ENCODE results near the gene SMTN. TPM values are rescaled to one million over a fixed set of nuclear protein-coding genes. Genes with fewer than 3 reads are reported as not detected.

The SMTN gene
- total RNA-seq, 1 donor from 2014 or later: 138 TPM

DNA sequence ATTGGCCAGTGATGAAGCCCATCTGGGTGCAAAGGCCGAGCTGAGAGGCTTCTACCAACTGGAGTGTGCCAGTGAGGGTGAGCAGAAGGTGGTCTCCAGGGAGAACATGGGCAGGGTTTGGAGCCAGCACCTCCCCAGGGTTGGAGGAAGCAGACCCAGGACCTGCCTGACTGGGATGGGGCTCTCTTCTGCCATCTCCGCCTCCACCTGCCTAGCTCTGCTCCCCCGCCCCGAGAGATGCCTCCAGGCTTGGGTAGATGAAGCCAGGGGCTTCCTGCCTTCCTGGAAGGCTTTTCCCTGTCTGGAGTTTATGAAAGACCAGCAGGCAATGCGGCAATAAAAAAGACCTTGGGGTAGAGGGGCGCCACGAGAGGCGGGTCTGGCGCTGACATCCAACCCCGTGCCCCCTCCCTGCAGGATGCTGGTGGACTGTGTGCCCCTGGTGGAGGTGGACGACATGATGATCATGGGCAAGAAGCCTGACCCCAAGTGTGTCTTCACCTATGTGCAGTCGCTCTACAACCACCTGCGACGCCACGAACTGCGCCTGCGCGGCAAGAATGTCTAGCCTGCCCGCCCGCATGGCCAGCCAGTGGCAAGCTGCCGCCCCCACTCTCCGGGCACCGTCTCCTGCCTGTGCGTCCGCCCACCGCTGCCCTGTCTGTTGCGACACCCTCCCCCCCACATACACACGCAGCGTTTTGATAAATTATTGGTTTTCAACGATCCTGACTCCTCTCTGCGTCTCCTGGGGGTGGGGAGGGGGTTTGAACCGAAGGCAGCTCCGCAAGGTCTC, 23.0 kb downstream of the SMTN start:
- H3K4me3 ChIP-seq (ENCODE audit: low read depth, low read length): no peak overlapping the region
- no peak for DNase-seq (ENCODE audit: low read depth)
- TF ChIP-seq, protein P1, sequence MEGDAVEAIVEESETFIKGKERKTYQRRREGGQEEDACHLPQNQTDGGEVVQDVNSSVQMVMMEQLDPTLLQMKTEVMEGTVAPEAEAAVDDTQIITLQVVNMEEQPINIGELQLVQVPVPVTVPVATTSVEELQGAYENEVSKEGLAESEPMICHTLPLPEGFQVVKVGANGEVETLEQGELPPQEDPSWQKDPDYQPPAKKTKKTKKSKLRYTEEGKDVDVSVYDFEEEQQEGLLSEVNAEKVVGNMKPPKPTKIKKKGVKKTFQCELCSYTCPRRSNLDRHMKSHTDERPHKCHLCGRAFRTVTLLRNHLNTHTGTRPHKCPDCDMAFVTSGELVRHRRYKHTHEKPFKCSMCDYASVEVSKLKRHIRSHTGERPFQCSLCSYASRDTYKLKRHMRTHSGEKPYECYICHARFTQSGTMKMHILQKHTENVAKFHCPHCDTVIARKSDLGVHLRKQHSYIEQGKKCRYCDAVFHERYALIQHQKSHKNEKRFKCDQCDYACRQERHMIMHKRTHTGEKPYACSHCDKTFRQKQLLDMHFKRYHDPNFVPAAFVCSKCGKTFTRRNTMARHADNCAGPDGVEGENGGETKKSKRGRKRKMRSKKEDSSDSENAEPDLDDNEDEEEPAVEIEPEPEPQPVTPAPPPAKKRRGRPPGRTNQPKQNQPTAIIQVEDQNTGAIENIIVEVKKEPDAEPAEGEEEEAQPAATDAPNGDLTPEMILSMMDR (conservative IDR thresholded peaks at IDR 0.05; ENCODE audit: low read depth, low read length): no peak

DNA sequence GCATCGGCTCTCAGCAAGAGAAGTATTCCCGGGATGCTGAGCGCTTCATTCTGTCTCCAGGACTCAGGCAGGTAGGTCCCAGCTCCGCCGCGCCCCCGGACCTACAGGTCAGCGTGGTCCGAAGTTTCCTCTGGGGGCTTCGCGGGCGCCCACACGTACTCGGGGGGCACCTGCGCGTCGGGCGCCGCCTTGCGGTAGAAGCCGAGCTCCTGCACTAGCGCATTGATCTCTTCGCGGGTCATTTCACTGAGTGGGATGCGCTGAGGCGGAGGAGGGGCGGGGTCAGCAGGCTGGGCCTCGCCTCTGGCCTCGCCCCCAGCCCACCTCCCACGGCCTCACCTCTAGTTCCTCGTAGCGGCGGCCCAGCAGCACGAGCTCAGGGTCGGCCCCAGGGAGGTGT, 23.8 kb downstream of the SMTN start:
- no peak for DNase-seq (ENCODE audit: low read depth)
- TF ChIP-seq, protein P1 (conservative IDR thresholded peaks at IDR 0.05; ENCODE audit: low read depth, low read length): no peak
- no peak overlapping the region for H3K4me3 ChIP-seq (ENCODE audit: low read depth, low read length)

DNA sequence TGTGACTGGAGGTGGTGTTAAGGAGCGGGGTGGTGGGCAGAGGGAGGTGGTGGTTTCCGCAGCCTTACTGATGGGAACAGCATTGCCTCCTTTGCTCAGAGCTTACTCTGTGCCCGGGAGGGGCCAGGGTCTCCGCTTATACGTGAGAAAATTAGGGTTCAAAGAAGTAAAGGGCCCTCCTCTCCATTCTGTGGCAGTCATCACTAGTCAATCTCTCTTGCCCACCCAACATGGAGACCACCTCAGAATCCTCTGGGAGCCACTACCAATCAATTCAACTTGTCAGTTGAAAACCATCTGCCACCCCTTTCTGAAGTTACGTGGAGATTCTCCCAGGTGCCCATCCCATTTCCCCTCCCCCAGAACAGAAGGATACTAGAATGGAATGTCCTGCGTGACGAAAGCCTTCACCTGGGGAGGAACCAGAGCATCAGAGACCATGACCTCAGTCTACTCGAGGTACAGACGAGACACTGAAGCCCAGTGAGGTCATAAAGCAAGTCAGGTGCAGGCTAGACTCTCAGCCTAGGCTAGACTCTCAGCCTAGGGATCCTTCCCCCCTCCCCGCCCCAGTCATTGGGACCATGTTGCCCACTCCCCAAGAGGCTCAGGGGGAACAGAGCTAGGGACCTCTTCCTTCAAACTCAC, 24.3 kb downstream of the SMTN start:
- no peak for DNase-seq (ENCODE audit: low read depth)
- H3K4me3 ChIP-seq (ENCODE audit: low read depth, low read length): no peak overlapping the region
- TF ChIP-seq, protein P1 (conservative IDR thresholded peaks at IDR 0.05; ENCODE audit: low read depth, low read length): no peak

DNA sequence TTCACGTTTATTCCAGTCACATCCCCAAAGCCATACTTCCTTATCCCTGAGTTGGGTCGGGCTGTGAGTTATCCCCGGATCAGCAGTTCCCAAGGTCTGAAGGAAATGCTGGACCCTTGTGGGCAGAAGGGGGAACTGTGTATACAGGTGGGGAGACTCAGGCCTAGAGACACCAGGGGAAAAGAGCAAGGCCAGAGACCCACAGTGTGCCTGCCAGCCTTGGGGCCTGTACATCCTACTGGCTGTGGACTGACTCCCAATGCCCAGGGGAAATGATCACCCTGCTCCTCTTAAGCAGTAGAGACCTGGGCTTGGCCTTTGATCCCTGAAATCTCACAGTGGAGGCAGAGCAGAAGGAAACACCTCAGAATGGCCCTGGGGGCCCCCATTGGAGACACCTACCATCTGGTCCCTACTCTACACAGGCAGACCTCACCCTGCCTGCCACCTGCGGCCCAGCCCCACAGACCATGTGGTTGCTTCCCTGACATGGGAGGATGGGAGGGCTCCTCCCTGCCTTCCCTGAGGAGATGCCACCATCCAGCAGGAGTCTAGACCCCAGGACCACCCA, 25.0 kb downstream of the SMTN start:
- TF ChIP-seq, protein P1 (conservative IDR thresholded peaks at IDR 0.05; ENCODE audit: low read depth, low read length): no peak
- peak overlapping the region; percentile 71 for H3K4me3 ChIP-seq (ENCODE audit: low read depth, low read length)
- DNase-seq (ENCODE audit: low read depth): no peak

DNA sequence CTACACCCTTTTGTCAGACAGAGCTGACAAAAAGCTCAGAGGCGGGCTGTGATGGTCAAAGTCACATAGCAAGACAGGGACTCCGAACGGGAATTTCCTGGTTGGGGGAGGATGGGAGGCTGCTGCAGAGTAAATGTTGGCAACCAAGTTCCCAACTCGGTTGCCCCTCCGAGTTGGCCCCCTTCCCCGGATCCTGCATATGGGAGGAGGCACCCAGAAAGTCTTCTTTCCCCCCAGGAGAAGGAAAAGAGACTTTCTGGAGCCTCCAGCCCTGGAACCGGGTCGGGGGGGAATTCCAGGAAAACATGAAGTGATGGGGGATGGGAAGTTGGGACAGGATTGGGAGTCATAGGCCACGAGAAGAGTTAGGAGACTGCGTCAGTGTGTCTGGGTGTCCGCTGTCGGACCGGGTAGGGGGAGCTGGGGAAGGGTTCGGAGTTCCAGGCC, 25.6 kb downstream of the SMTN start:
- peak overlapping the region; percentile 71 for H3K4me3 ChIP-seq (ENCODE audit: low read depth, low read length)
- TF ChIP-seq, protein P1 (conservative IDR thresholded peaks at IDR 0.05; ENCODE audit: low read depth, low read length): no peak
- DNase-seq (ENCODE audit: low read depth): no peak

DNA sequence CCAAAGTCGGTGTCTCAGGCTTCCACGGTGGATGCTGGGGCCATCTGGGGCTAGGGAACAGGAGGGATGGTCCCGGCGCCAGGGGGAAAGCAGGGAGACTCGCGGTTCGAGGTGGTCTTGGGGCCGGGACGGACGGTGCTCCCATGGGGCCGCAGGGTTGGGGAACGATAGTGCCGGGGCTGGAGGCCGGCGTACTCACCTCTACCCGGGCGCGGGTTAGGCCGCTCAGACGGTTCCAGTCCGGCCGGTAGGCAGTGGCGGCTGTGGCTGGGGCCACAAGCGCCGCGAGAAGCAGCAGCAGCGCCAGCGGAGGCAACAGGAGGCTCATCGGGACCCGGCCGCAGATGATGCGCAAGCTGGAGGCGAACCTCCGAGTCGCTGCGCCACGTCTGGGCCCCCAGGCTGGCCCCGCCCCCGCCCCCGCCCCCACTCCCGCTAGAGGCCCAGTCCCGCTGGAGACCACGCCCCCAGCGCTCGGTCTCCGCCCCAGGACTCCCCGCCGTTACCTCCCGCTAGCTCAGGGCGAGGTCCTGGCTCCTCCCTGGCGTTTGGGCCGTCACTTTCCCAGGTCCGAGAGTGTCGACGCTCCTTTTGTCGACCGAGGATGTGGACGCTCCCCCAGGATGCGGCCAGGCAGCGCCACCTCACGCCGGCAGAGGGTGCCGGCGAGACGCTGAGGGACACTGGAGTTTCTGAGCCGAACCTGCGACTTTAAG, 26.2 kb downstream of the SMTN start, which contains the start of gene SELENOM:
Gene SELENOM, minus strand, starts transcription at position 391 of the 716 bp plus-strand sequence. Its CDS starts 63 bp downstream, at position 328.
- TF ChIP-seq, protein P1 (conservative IDR thresholded peaks at IDR 0.05; ENCODE audit: low read depth, low read length): peak; percentile 96
- peak; percentile 64 for DNase-seq (ENCODE audit: low read depth)
- H3K4me3 ChIP-seq (ENCODE audit: low read depth, low read length): peak within 1 kb of the TSS; percentile 71

Data from epithelial cell of proximal tubule (primary cell).